GM21423 (cell line): Measurements from ENCODE around the gene ALPK1.
"Not testable (repeated sequence)": the region's sequence is repeated elsewhere in the genome, so short reads cannot be mapped to it uniquely, and the experiment has no call there.

ENCODE experiments used
- ATAC-seq: cut with Tn5 transposase; IDR thresholded peaks from one replicate; pipeline ENCODE4 v1.9.1; 2021; ENCODE audit warnings: mild to moderate bottlenecking, moderate library complexity; ENCODE audit not compliant: unreplicated experiment

Gene ALPK1

GRCh38 chr4:112377594-112378242, 80.5 kb downstream of the ALPK1 start:
- ATAC-seq, result no peak

- ATAC-seq, result no peak
Observed at GRCh38 chr4:112378243-112378620, 81.1 kb downstream of the ALPK1 start.

DNA sequence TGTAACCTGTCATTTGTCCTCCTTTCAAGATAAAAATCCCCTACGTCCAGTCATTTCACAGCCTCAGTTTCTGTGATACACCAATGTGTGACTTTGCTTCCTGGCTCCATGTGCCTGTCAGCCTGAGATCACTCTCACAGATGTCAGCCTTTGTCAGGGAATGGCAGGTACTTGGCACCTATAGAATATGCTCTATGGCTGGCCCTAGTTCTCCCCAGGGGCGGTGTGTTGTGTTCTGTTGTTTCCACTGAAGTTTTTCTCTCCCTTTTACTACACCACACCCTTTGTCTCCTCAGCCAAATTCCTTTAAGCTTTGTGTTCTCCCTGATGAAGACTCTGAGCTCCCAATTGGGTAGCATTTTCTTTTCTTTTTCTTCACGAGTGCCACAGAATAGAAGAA, 81.7 kb downstream of the ALPK1 start:
- no peak for ATAC-seq

- no peak for ATAC-seq
Observed at GRCh38 chr4:112379306-112379705, 82.1 kb downstream of the ALPK1 start.

GRCh38 chr4:112381996-112382692, 85.0 kb downstream of the ALPK1 start:
- ATAC-seq, result no peak

DNA sequence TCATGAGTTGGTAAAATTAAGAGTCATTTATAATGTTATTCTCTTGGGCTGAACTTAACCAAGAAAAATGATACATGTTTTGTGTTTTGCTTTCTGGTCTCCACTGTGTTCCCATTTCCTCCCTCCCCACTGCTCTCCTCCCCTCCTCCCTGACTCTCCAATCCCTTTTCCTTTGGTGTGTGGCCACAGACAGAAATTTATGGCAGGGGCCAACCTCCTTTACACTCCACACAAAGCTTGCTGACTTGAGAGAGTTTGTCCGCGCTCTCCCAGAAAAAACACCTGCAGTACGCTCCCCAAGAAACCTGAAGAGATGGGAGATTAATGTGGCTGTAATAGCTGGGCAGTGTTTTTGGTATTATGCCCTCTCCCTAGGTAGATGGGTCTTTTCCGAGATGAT, 88.9 kb downstream of the ALPK1 start:
- no peak for ATAC-seq

- no peak for ATAC-seq
Observed at GRCh38 chr4:112402098-112402497, 104.9 kb downstream of the ALPK1 start.

DNA sequence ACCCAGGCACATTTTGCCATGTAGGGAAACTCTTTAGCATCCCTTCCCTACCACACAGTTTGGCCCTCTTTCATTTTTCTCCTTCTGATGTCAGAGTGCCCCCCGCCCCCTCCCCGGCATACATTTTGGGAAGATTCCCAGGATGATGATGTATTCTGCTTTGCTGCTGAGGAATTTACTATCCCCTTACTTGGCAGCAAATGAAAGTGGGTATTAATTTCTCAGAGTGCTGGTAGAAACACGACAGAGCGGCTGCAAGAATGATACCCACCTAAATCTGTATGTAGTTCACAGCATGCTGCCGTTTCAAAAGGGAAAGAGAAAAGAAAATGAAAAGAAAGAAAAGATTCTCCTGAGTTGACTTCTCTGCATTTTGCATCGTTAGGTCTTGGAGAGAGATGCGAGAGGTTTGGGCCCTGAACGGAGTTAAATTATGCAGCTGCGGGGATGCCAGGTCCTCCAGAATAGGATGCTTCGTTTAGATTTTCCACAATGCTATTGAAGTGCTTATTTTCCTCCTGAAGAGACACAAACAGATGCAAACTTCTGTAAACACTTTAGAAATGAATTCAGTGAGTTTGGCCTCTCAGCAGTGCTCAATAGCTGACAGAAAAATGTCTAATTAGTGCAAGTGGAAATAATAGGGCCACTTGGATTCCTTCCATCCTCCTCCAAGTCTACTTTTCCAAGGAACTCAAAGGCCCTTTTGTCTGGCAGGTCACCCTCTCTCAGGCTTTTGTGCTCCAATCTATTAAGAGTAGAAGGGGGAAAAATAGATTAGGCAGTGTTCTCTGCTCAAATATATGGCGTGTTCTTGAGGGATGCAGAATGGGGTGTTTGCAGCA, 106.2 kb downstream of the ALPK1 start:
- ATAC-seq, result no peak

GRCh38 chr4:112410364-112410763, 113.2 kb downstream of the ALPK1 start:
- ATAC-seq, result no peak

- ATAC-seq, result no peak
Observed at GRCh38 chr4:112410804-112411203, 113.6 kb downstream of the ALPK1 start.

- ATAC-seq, result no peak
Observed at GRCh38 chr4:112411781-112412550, 114.8 kb downstream of the ALPK1 start.

DNA sequence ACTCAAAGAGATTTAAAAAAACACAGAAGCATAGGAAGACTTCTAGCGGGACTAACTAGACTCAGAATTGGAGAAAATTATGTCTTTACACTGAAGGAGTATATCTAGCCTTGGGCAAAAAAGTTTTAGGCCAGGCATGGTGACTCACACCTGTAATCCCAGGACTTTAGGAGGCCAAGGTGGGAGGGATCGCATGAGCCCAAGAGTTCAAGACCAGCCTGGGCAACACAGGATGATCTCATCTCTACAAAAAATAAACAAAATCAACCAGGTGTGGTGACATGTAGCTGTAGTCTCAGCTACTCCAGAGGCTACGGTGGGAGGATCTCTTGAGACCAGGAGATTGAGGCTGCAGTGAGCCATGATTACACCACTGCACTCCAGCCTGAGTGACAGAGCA, 119.3 kb downstream of the ALPK1 start:
- ATAC-seq, result no peak

- no peak for ATAC-seq
Observed at GRCh38 chr4:112418092-112418491, 120.9 kb downstream of the ALPK1 start.

DNA sequence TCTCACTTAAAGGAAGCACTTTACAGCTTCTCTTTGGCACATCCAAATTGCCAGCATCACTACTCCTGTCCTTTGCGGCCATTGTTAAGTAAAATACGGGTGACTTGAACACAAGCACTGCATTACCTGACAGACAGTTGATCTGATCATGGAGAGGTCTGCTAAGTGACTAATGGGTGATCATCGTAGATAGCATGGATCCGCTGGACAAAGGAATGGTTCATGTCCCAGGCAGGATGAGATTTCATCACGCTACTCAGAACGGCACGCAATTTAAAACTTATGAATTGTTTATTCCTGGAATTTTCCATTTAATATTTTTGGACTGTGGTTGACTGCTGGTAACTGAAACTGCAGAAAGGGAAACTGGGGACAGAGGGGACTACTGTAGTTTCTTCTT, 124.7 kb downstream of the ALPK1 start:
- no peak for ATAC-seq

- ATAC-seq, result no peak
Observed at GRCh38 chr4:112422644-112423043, 125.5 kb downstream of the ALPK1 start.

- no peak for ATAC-seq
Observed at GRCh38 chr4:112423591-112423990, 126.4 kb downstream of the ALPK1 start.

DNA sequence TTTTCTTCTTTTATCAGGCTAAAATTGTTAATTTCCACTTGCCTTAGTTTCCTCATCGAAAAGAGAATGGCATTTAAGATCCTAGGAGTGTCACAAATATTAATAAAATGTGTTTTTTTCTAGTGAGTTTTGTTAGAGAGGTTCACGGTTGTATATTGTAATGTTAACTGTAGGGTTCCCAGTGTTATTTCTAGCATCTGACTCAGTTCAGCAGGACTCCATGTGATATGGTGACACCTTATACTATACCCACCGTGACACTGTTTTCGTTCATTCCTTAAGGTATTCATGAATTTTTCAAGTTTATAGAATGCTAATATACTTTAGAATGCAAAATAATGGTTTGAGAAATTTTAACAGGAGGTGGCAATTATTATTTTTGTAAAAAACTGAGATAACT, 128.7 kb downstream of the ALPK1 start:
- ATAC-seq, result no peak

- no peak for ATAC-seq
Observed at GRCh38 chr4:112426416-112426815, 129.2 kb downstream of the ALPK1 start.

GRCh38 chr4:112431158-112431557, 134.0 kb downstream of the ALPK1 start:
- no peak for ATAC-seq

DNA sequence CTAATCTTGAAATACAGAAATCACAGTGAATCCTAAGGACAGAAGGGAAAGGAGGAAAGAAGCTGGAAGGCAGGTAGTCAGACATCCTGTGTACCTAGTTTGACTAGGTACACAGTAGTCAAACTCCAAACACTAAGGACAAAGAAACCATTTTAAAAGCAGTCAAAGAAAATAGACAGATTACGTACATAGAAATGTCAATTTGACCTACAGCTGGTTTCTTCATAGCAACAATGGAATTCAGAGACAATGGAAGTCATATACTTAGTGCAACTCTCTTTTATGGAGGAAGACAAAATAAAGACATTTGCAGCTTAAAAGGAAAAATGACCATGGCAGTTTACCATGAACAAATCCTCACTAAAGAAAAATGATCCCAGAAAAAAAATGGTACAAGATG, 139.8 kb downstream of the ALPK1 start:
- no peak for ATAC-seq

DNA sequence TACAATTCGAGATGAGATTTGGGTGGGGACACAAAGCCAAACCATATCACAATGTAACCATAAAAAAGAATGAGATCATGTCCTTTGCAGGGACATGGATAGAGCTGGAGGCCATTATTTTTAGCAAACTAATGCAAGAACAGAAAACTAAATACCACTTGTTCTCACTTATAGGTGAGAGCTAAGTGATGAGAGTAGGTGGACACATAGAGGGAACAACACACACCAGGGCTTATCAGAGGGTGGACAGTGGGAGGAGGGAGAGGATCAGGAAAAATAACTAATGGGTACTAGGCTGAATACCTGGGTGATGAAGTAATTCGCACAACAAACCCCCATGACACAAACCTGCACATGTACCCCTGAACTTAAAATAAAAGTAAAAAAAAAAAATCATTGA, 145.1 kb downstream of the ALPK1 start:
- ATAC-seq, result not testable (repeated sequence)
